Vagina (tissue), 2 donors: ENCODE measurements around the gene EFCAB11.

ENCODE experiments used
- POLR2A ChIP-seq, 2 donors: fragments of 450-650 bp; IDR thresholded peaks; one replicate each; pipeline ENCODE4 v1.6.1; 2017; ENCODE audit warnings: antibody characterized with exemption in 2 of 2, mild to moderate bottlenecking in 2 of 2, moderate library complexity in 2 of 2
- TF ChIP-seq, protein P1 (sequence below), 3 experiments: fragments of 450-650 bp in 2 of 3; fragments of 200-600 bp in 1 of 3; sonication (generic) in 1 of 3; IDR thresholded peaks; one replicate each; pipeline ENCODE4 v1.5.1; 2017 to 2019; ENCODE audit warnings: antibody characterized with exemption in 3 of 3, mild to moderate bottlenecking in 2 of 3, moderate library complexity in 2 of 3

DNA sequence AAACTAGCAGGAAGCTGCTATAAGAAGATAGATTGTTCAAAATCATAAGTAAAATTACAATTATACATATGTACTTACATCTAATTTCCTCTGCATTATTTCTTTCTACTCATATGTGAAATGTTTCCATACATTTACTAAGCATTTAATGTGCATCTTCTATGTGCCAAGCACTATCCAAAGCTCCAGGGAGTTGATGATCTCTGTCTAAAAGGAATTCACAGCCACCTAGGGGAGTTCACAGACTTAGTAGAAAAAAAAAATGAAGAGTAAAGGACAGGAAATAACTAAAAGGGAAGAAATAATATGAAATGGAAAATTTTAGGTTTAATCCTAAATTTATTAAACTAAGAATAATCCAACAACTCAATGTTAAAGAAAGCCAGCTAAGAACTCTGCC lies 91.7 kb downstream of the EFCAB11 start:
- TF ChIP-seq, protein P1, sequence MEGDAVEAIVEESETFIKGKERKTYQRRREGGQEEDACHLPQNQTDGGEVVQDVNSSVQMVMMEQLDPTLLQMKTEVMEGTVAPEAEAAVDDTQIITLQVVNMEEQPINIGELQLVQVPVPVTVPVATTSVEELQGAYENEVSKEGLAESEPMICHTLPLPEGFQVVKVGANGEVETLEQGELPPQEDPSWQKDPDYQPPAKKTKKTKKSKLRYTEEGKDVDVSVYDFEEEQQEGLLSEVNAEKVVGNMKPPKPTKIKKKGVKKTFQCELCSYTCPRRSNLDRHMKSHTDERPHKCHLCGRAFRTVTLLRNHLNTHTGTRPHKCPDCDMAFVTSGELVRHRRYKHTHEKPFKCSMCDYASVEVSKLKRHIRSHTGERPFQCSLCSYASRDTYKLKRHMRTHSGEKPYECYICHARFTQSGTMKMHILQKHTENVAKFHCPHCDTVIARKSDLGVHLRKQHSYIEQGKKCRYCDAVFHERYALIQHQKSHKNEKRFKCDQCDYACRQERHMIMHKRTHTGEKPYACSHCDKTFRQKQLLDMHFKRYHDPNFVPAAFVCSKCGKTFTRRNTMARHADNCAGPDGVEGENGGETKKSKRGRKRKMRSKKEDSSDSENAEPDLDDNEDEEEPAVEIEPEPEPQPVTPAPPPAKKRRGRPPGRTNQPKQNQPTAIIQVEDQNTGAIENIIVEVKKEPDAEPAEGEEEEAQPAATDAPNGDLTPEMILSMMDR (IDR thresholded peaks at IDR 0.05), result no peak
- TF ChIP-seq POLR2A (IDR thresholded peaks at IDR 0.05), result no peak
